NCI-H82 (cell line): ENCODE results near the gene TRIM46.
A peak's percentile ranks its signal among the peaks of the same experiment; 100 is the strongest.
"Not testable (repeated sequence)": the region's sequence is repeated elsewhere in the genome, so short reads cannot be mapped to it uniquely, and the experiment has no call there.

ENCODE experiments used
- DNase-seq: peaks from one replicate; lab custom pipeline; 2025; lab: John Stamatoyannopoulos, UW

Gene TRIM46

DNA sequence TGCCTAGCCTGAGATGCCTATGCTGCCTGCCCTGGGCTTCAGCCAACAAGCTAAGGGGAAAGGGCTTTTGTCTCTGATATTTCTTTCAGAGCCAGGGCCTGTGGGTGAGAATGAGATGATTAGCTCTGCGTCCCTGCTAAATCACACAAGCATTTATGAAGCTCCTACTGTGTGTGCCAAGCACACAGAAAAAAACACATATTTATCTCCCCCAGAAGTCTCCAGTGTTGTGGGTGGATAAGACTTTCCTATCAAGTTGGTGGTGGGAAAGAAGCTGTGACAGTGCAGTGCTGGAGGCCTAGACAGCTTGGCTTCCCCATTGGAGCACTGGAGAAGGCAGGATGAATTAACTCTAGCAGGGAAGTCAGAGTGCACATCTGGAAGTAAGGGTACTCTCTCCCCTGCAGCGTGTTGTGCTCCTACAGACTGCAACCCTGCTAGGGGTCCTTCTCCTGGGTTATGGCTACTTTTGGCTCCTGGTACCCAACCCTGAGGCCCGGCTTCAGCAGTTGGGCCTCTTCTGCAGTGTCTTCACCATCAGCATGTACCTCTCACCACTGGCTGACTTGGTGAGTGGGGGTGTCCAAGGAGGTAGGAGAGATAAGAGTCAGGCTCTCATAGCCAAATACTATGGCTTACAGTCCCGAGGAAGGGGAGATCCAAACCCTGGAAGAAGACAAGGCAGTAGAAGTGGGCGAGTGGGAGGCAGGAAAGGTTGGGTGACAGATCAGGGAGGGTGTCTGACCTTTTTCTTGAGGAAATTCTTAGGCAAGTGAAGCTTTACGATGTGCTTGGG, 36.3 kb upstream of the TRIM46 start:
- DNase-seq, result no peak

DNA sequence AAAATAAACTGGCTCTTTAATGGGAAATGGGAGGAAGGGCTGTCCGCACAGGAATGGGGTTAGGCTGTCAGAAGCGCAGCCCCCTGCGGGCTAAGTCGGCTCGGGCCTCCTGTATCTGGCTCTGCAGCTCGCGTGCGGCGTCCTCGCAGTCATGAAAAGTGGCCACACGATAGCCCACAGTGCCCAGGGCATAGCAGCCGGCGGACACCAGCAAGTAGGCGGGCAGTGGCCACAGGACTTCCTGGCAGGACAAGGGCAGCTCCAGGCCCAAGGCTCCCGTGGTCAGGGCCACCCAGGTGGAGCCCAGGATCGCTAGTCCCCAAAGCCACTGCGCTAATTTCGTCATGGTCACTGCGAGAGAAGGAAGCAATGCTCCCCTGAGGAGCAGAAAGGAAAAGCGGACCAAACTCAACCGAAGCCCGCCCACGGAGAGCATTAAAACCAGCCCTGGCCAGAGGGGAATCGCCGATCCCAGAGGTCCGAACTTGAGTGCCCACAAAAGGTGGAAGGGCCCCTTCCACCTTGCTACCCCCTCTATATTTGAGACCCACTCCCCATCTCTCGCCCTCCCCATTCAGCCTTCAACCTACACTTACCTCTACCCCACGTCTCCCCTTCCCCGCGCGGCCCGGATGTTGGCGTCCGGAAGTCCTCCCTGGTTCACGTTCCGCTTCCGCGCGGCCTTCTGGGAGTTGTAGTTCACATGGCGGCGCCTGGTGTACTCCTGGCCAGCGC, 33.6 kb upstream of the TRIM46 start, which contains the start of gene DPM3:
Gene DPM3 (minus strand): TSS at position 637 of the 735 bp plus-strand sequence. CDS start 291 bp downstream, at position 346.
- DNase-seq, result peak; percentile 96

DNA sequence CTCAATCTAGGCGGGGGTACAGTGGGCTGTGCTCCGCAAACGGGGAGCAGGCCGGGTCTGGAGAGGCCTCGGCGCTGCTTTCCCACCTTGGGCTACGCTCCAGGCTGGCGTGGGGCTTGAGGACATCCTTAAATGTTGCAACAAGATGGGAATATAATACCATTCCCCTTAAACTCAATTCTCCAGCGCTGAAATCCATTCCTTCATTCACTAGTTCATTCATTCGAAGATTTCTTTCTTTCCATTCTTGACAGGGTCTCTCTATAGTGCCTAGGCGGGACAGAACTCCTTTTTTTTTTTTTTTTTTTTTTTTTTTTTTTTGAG, 33.1 kb upstream of the TRIM46 start:
- no peak for DNase-seq

DNA sequence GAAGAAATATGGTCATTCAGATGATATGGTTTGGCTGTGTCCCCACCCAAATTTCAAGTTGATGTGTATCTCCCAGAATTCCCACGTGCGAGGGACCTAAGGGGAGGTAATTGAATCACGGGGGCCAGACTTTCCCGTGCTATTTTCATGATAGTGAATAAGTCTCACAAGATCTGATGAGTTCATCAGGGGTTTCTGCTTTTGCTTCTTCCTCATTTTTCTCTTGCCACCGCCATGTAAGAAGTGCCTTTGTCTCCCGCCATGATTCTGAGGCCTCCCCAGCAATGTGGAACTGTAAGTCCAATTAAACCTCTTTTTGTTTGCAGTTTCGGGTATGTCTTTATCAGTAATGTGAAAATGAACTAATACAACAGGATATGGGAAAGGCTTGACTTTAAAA, 31.9 kb upstream of the TRIM46 start:
- no peak for DNase-seq

DNA sequence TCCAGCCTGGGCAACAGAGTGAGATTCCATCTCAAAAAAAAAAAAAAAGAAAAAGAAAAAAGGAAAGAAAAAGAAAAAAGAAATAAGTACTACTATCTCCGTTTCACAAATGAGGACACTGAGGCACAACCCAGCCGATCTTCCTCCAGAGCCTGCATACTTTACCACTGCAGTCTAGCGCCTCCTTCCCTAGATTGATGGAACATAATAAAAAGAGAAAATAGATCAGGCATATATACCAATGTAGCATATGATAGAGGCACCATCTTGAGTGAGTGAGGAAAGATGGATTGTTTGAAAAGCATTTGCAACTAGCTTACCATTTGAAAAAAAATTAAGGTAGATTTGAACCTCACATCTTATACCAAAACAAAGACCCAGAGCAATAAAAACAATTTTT, 28.2 kb upstream of the TRIM46 start:
- DNase-seq, result no peak

DNA sequence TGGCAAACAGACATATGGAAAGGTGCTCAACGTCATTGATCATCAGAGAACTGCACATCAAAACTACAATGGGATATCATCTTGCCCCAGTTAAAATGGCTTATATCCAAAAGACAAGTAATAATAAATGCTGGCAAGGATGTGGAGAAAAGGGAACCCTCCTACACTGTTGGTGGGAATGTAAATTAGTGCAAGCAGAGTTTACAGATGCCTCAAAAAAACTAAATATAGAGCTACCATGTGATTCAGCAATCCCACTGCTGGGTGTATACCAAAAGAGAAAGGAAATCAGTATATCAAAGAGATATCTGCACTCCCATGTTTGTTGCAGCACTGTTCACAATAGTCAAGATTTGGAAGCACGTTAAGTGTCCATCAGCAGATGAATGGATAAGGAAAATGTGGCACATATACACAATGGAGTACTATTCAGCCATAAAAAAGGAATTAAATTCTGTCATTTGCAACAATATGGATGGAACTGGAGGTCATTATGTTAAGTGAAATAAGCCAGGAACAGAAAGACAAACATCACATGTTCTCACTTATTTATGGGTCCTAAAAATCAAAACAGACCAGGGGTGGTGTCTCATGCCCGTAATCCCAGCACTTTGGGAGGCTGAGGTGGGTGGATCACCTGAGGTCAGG, 17.5 kb upstream of the TRIM46 start:
- DNase-seq, result not testable (repeated sequence)

DNA sequence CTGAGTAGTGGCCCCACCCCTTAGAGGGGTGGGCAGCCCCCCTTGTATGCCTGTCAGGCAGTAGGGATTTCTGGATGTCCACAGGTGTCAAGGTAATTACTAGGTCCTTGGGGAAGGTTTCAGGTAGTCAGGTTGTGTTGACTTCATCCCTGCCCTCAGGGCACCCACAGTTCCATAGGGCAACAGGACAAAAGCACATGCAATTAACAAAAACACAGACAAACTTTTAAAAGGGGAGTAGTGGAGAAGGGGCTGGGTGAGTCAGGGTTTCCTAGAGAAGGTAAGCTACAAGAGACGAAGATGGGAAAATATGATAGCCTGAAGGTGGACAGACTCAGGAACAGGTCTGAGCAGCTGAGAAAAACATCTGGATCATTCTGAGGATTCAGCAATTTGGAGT, 14.7 kb upstream of the TRIM46 start:
- no peak for DNase-seq

DNA sequence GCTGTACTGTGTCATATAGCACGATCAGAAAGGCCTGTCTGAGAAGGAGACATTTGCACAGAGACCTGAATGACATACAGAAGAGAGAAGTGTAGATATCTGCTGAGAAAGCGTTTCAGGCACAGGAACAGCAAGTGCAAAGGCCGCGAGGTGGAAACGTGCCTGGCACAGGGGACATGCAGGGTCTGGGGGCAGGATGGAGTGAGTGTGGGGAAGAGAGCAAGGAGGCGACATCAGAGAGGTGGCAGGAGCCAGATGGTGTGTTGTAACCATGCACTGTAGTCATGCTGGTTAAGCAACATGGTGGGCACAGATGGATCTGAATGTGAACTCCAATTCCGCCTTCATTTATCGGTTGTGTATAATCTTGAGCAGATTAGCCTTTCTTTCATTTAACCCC, 13.5 kb upstream of the TRIM46 start:
- no peak for DNase-seq

DNA sequence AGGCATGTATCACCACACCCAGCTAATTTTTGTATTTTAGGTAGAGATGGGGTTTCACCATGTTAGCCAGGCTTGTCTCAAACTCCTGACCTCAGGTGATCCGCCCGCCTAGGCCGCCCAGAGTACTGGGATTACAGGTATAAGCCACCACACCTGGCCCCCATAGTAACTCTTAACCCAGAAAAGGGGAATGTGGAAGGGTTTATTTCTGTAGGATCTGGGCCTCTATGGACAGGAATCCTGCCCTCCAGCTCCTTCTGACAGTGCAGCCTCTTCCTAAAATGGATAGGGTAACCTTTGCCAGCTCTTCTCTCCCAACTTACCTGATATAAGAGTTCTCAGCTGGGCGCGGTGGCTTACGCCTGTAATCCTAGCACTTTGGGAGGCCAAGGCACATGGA, 11.0 kb upstream of the TRIM46 start:
- DNase-seq, result not testable (repeated sequence)

DNA sequence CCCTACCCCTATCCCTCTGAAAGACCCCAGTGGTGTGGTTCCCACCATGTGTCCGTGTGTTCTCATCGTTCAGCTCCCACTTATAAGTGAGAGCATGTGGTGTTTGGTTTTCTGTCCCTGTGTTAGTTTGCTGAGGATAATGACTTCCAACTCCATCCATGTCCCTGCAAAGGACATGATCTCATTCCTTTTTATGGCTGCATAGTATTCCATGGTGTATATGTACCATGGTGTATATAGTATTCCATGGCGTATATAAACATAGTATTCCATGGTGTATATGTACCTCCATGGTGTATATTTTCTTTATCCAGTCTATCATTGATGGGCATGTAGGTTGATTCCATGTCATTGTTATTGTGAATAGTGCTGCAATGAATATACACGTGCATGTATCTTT, 9.9 kb upstream of the TRIM46 start:
- DNase-seq, result not testable (repeated sequence)

DNA sequence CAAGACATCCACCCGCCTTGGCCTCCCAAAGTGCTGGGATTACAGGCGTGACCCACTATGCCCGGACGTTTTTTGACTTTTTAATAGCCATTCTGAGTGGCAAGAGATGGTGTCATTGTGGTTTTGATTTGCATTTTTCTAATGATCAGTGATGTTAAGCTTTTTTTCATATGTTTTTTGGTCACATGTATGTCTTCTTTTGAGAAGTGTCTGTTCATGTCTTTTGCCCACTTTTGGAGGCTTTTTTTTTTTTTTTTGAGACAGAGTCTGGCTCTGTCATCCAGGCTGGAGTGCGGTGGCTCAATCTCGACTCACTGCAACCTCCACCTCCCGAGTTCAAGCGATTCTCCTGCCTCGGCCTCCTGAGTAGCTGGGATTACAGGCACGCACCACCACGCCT, 9.0 kb upstream of the TRIM46 start:
- DNase-seq, result not testable (repeated sequence)

DNA sequence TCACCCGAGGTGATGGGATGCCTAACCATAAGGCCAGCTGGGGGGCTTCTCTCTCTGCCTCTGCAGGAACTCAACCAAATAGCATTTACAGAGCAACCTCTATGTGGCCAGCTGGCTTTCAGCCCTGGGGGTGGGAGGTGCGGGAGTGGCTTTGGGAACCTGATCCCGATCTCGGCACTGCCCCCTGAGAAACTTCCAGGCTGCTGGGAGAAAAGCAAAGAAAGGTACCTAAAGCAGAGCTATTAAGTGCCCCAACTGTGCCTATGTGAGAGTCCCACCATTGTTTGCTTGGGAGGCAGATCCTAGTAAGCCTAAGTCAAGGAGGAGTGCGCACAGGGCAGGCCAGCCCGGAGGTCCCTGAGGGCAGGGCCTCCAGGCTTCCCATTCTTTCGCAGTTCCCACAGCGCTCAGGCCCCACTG, 7.6 kb upstream of the TRIM46 start:
- DNase-seq, result no peak

DNA sequence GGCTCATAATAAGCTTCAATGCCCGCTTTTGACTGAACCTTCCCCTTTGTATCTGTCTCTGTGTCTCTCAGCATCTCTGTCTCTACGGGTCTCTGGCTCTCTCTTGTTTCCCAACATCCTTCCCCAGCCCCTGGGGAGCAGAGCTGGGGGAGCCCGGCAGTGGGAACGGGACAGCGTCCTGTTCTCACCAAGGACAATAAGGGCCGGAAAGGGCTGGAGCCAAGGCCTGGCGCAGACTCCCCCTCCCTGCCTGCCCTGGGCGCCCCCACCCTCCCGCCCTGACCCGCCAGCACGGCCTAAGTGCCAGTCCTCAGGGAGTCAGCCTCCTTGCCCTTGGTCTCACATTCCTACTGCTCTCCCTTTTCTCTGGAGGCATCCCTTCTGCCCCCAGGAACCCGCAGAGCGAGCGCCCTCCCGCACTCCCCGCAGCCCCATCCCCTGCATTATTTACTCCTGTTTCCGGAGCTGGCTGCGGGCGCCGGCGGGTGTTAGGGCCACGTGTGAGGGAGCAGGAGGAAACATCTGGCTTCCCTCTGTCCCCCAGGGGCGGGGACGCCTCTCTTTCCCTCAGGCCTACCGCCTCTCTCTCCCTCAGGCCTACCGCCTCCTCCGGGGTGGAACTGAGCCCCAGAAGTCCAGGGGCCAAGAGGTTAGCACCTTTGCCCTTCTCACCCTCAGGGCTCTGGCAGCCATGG, 7.0 kb upstream of the TRIM46 start:
- DNase-seq, result no peak

DNA sequence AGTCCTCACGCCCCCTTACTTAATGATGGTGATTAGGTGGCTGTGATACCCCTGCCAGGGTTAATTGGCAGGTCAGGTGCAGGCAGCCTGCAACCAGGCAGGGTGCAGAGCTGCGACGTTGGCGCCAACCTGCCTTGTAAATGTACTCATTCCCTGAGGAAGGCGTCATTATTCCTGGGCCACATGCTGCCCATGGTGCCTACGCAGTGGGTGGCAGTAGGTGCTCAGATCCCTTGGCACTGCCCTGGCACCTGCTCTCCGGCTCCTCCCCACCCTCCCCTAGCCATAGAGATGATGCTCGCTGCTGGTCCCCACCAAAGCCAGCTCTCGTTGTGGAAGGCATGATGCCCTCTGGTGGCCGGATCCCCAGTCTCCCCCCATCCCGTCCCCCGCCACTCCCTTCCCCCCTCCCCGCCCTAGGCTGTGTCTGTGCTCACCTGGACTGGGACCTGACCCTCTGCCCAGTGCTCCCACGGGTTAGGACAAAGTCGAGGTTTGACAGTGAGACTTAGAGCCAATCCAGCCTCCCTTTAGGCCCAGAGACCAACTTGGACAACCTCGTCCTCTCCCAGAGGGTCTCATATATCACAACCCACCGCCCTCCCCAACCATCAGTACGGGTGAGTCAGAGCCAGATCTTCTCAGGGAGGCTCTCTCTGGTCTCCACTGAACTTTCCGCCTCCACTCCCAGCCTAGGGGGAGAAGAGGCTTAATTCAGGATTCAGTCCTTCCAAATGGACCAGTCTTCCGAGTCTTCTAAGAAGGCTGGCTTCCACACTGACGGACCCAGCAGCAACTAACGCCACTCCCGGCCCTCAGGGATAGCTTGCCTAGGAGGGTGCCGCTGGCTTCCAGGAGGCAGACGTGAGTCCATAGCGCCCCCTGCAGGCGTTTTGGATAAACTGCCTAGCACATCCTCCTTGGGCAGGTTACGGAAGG, 6.2 kb upstream of the TRIM46 start:
- DNase-seq, result peak; percentile 97

DNA sequence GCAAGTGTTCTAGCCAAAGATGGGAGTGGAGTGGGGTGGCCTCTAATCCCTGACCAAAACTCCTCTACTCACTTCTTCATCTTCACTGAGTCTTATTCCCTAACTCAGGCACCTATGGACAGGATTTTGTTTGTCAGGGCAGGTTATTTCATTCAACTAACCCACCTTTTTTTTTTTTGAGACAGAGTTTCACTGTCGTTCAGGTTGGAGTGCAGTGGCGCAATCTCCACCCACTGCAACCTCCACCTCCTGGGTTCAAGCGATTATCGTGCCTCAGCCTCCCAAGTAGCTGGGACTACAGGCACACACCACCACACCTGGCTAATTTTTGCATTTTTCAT, 5.6 kb upstream of the TRIM46 start:
- not testable (repeated sequence) for DNase-seq

DNA sequence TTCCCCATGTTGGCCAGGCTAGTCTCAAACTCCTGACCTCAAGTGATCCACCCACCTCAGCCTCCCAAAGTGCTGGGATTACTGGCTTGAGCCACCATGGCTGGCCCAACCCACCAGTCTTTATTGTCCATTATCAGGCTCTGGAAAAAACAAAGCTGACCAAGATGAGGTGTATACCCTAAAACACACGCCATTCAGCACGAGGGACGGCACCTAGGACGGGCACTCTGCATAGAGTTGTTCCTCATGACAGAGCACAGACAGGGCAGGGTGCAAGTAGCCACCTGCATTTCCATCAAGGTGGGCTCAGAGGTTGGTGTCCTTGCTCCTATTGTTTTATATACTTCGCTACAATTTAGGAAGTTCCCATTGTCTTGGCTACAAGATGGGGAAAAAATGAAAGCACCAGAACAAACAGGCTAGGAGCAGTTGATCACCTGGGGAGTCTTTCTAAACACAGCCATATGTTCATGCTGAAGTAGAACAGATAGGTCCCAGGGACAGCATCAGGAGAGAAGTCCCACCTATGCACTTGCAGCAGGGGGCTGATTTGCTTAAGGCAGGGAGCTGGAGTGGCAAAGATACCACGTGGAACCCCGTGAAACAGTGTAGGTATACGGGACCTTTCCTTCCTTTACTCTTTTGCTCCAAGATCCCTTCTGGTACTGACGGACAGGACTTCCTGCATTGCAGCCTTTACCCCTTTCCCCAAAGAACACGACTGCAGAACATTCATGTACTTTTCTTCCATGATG, 5.0 kb upstream of the TRIM46 start:
- no peak for DNase-seq

DNA sequence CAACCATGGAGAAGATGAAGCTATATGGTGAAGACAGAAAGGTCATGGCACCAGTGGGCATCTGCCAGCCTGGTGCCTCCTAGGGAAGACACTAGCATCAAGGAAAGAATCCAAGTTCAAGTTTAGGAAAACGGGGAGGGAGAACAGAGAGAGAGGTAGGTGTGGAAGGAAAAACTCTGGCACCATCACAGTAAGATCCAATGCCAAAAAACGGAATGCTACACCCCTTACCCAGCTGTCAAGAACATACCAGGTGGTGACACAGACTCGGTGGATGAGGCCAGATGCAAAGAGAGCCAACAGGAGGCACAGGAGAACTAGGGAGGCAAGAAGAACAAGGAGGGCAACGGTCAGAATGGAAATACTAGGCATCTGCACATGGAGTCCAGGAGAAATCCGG, 4.1 kb upstream of the TRIM46 start:
- no peak for DNase-seq

DNA sequence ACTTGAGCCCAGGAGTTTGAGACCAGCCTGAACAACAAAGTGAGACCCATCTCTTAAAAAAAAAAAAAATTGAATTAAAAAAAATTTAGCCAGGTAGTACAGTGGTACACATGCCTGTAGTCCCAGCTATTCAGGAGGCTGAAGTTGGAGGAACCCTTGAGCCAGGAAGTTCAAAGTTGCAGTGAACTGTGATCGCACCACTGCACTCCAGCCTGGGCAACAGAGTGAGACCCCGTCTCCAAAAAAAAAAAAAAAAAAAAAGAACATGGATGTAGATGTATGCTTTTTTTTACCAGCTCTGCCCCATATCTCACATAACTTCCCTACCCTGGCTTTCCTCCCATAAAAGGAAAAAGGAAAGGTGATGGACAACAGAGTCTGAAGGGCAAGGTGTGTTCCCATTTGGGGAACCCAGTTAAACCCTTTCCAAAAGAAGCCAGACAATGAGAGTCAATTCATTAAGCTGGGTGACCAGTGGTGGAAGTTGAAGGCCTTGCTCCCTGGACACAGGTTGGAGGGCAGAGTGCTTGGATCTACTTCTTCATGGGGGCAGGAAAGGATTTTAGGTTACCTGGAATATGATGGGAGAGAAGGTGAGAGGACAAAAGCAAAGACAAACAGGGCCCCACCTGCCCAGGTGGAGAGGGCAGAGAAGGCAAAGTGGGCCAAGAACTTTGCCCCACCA, 3.4 kb upstream of the TRIM46 start:
- no peak for DNase-seq

DNA sequence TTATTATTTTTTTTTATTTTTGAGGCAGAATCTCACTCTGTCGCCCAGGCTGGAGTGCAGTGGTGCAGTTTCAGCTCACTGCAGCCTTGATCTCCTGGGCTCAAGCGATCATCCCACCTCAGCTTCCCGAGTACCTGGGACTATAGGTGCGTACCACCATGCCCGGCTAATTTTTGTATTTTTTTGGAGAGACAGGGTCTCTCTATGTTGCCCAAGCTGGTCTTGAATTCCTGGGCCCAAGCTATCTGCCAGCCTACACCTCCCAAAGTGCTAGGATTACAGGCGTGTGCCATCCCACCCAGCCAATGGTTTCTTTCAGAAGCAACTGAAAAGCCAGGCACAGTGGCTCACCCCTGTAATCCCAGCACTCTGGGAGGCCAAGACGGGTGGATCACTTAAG, 2.8 kb upstream of the TRIM46 start:
- DNase-seq, result no peak
